CD4-positive, alpha-beta T cell (primary cell): ENCODE data around the gene EHD4. TPM values are rescaled to one million over a fixed set of nuclear protein-coding genes. Genes with fewer than 3 reads are reported as not detected.

Experiments used
- ATAC-seq: fragments of 200-7000 bp; cut with Tn5 transposase; one replicate; pipeline ENCODE4 v1.10.0; 2022; ENCODE audit warnings: mild to moderate bottlenecking; ENCODE audit not compliant: poor library complexity
- CTCF ChIA-PET: fragments of 350-600 bp; sonication (Branson Sonifier 250); formaldehyde crosslinking; loops from one replicate; lab custom pipeline; 2021; ENCODE audit warnings: antibody characterized with exemption, inconsistent platforms; lab: Charles Lee
- POLR2A ChIA-PET: fragments of 350-600 bp; sonication (Branson Sonifier 250); formaldehyde crosslinking; loops from one replicate; lab custom pipeline; 2021; ENCODE audit warnings: antibody characterized with exemption, inconsistent platforms; lab: Charles Lee
- DNase-seq, 14 experiments: peaks; one replicate each; pipeline ENCODE4 v3.0.0-alpha.2; 2013 to 2020; ENCODE audit warnings: mixed read lengths in 2 of 14
- H3K27ac ChIP-seq, 2 donors: one replicate each; pipeline versions ENCODE4 v1.5.1 to v1.7.0; 2013; ENCODE audit warnings: low read length in 2 of 2, low read depth in 1 of 2, mild to moderate bottlenecking in 1 of 2
- H3K27me3 ChIP-seq, 2 experiments: 1 replicate in 1 of 2; 2 replicates in 1 of 2; pipeline versions ENCODE4 v1.6.1 to v1.7.0; 2013; ENCODE audit warnings: low read length in 2 of 2, control low read depth in 1 of 2, mild to moderate bottlenecking in 1 of 2, moderate library complexity in 1 of 2; ENCODE audit not compliant: insufficient read depth in 2 of 2, control insufficient read depth in 1 of 2
- H3K36me3 ChIP-seq: one replicate; pipeline ENCODE4 v1.6.1; 2013; ENCODE audit warnings: low read length, control low read depth; ENCODE audit not compliant: insufficient read depth
- H3K4me1 ChIP-seq: one replicate; pipeline ENCODE4 v1.6.1; 2013; ENCODE audit warnings: low read length, control low read depth; ENCODE audit not compliant: insufficient read depth
- H3K4me3 ChIP-seq: one replicate; pipeline ENCODE4 v1.5.1; 2013; ENCODE audit warnings: mild to moderate bottlenecking, low read length, moderate library complexity
- H3K9me3 ChIP-seq, 2 experiments: 1 replicate in 1 of 2; 2 replicates in 1 of 2; pipeline versions ENCODE4 v1.6.1 to v1.7.0; 2013; ENCODE audit warnings: low read length in 2 of 2, mild to moderate bottlenecking in 2 of 2, control low read depth in 1 of 2, moderate library complexity in 1 of 2; ENCODE audit not compliant: control insufficient read depth in 1 of 2, insufficient read depth in 1 of 2
- H3K27ac Mint-ChIP-seq: one replicate; pipeline ENCODE4 v1.8.0; 2020; ENCODE audit warnings: mixed read lengths
- H3K27me3 Mint-ChIP-seq: one replicate; pipeline ENCODE4 v1.8.0; 2021; ENCODE audit warnings: mixed read lengths
- H3K36me3 Mint-ChIP-seq: one replicate; pipeline ENCODE4 v1.8.0; 2021; ENCODE audit warnings: low read depth, mixed read lengths
- H3K4me1 Mint-ChIP-seq: one replicate; pipeline ENCODE4 v1.8.0; 2021; ENCODE audit warnings: low read depth, mixed read lengths
- H3K4me3 Mint-ChIP-seq: one replicate; pipeline ENCODE4 v1.8.0; 2020; ENCODE audit warnings: mild to moderate bottlenecking, mixed read lengths
- H3K9me3 Mint-ChIP-seq: one replicate; pipeline ENCODE4 v1.8.0; 2020; ENCODE audit warnings: mixed read lengths
- intact Hi-C, 2 experiments: fragments of 100-400 bp; cut with DNase I in 1 of 2; cut with micrococcal nuclease in 1 of 2; formaldehyde crosslinking; loops; one replicate each; pipeline versions ENCODE4 v1.15.1 to v1.9.0; 2023 to 2025; cut with DNase I, micrococcal nuclease
- total RNA-seq, 174 experiments: library from RNA in 2 of 174; stranded (reverse) in 2 of 174; gene quantifications; one replicate each; pipeline ENCODE4 v1.2.3 and lab custom pipeline; 2021 to 2026
- TF ChIP-seq, protein P1 (sequence below): fragments of 200-600 bp; IDR thresholded peaks from one replicate; pipeline ENCODE4 v1.8.0; 2022; ENCODE audit warnings: antibody characterized with exemption, mild to moderate bottlenecking

The EHD4 gene
- total RNA-seq, 2 experiments from 2014 or later: 39.8 to 40.5 TPM

DNA sequence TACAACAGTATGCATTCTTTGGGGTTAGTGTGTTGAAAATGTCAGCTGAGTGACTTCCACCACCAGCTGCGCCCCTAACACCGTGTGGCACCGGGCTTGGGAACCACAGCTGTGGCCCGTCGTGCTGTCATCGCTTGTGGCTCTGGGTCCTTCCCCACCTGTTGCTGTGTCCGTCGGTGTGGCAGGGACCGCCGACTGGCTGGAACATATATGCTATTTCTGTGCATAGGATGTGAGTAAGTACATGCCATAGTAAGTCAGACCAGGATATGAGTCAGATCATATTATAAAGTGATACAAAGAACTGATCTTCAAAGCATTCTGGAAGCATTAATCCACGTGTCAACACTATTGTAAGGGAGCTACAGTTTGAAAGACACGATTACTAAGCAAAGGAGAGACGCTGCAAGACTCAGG, 31.9 kb downstream of the EHD4 start:
- peak overlapping the region; percentile 26 for H3K4me3 Mint-ChIP-seq
- ATAC-seq: no peak
- POLR2A ChIA-PET: interaction anchor here (8.9 kb wide), 1 partner anchor 30 kb away, joined by 209 read pairs; the partner anchor contains the start of gene EHD4

DNA sequence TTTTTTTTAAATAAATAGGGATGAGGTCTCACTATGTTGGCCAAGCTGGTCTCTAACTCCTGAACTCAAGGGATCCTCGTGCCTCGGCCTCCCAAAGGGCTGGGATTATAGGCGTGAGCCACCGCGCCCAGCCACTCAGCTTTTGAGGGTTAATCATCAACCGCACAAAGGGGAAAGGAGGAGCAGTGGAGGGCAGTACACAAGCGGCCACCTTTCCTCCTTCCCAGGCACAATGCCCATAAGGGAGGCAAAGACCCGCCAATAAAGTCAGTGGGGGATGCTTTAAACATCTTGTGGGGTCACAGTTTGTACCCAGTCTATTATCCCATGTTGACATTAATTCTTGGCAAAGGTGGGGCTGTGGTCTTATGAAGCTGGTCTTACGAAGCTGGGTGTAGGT, 32.4 kb downstream of the EHD4 start:
- Mint-ChIP-seq H3K4me3 (peak overlapping the region; percentile 26), H3K4me1 (peaks cover 50% of the 10 kb centered on the region), H3K9me3 (no peaks in the 10 kb centered on the region), H3K27me3 (no peaks in the 10 kb centered on the region), H3K27ac (peak overlapping the region; percentile 72), H3K36me3 (peaks cover 20% of the 10 kb centered on the region)
- no peak overlapping the region for H3K4me3 ChIP-seq
- TF ChIP-seq, protein P1, sequence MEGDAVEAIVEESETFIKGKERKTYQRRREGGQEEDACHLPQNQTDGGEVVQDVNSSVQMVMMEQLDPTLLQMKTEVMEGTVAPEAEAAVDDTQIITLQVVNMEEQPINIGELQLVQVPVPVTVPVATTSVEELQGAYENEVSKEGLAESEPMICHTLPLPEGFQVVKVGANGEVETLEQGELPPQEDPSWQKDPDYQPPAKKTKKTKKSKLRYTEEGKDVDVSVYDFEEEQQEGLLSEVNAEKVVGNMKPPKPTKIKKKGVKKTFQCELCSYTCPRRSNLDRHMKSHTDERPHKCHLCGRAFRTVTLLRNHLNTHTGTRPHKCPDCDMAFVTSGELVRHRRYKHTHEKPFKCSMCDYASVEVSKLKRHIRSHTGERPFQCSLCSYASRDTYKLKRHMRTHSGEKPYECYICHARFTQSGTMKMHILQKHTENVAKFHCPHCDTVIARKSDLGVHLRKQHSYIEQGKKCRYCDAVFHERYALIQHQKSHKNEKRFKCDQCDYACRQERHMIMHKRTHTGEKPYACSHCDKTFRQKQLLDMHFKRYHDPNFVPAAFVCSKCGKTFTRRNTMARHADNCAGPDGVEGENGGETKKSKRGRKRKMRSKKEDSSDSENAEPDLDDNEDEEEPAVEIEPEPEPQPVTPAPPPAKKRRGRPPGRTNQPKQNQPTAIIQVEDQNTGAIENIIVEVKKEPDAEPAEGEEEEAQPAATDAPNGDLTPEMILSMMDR: no peak
- H3K36me3 ChIP-seq: peaks cover 26% of the 10 kb centered on the region
- intact Hi-C loops: loop anchor here (2.0 to 5.0 kb wide), 3 partner anchors 31 to 332 kb away; partner anchors contain the start of genes GANC (in 1 of the 2) and TMEM87A (in 1 of the 2)
- CTCF ChIA-PET: interaction anchor here (1.8 kb wide), 1 partner anchor 167 kb away, joined by 5 read pairs; no protein-coding TSS in a partner anchor
- H3K27ac ChIP-seq: no peak overlapping the region
- H3K27me3 ChIP-seq: no peaks in the 10 kb centered on the region
- no peak for ATAC-seq
- H3K4me1 ChIP-seq: peaks cover 50% of the 10 kb centered on the region
- DNase-seq: no peak
- H3K9me3 ChIP-seq: peaks cover 0 to 3% of the 10 kb centered on the region in 2 experiments
- POLR2A ChIA-PET: interaction anchor here (8.9 kb wide), 1 partner anchor 30 kb away, joined by 209 read pairs; the partner anchor contains the start of gene EHD4

More for the DNA sequence above, 31.9 kb downstream of the EHD4 start:
- peaks cover 46% of the 10 kb centered on the region for H3K4me1 Mint-ChIP-seq
- intact Hi-C loops: no loop called here
- H3K36me3 ChIP-seq: peaks cover 26% of the 10 kb centered on the region
- TF ChIP-seq, protein P1: no peak
- no peak overlapping the region for H3K4me3 ChIP-seq
- CTCF ChIA-PET: interaction anchor here (1.5 to 1.8 kb wide), 2 partner anchors 36 to 167 kb away, joined by 5 to 6 read pairs; no protein-coding TSS in a partner anchor
- peaks cover 20% of the 10 kb centered on the region for H3K36me3 Mint-ChIP-seq
- H3K4me1 ChIP-seq: peaks cover 45% of the 10 kb centered on the region
- peak in 7 of 14 experiments; percentile 15 to 61 (median 45) for DNase-seq
- H3K9me3 Mint-ChIP-seq: no peaks in the 10 kb centered on the region
- H3K27me3 Mint-ChIP-seq: no peaks in the 10 kb centered on the region
- H3K27me3 ChIP-seq: no peaks in the 10 kb centered on the region
- peak overlapping the region in 1 of 2 donors; percentile 27 for H3K27ac ChIP-seq
- H3K27ac Mint-ChIP-seq: peak overlapping the region; percentile 72
- peaks cover 0 to 3% of the 10 kb centered on the region in 2 experiments for H3K9me3 ChIP-seq

DNA sequence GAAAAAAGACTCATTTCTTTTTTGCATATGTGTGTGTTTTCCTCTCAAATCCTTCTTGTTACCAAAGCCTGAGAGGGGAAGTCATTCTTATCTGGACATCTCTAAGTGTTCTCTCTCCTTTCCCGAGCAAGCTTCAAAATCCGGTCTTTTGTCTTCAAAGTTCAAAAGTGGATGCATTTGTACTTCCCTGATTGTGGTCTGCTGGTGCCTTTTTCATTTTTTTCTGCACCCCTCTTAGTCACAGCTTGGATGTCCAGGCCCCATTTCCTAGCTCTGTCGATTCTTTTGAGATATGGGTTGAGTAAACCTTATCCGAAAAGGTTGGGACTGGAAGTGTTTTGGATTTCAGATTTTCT, 34.8 kb downstream of the EHD4 start:
- CTCF ChIA-PET: interaction anchor here (0.6 to 3.9 kb wide), 18 partner anchors 11 to 379 kb away, joined by 3 to 42 read pairs (median 5); partner anchors contain the start of genes EHD4 and MAPKBP1
- Mint-ChIP-seq H3K27me3 (no peaks in the 10 kb centered on the region), H3K9me3 (no peaks in the 10 kb centered on the region), H3K27ac (peak overlapping the region; percentile 89), H3K4me3 (peak overlapping the region; percentile 83), H3K36me3 (peaks cover 17% of the 10 kb centered on the region), H3K4me1 (peaks cover 63% of the 10 kb centered on the region)
- peaks cover 0 to 3% of the 10 kb centered on the region in 2 experiments for H3K9me3 ChIP-seq
- H3K4me3 ChIP-seq: no peak overlapping the region
- H3K27ac ChIP-seq: peak overlapping the region; percentile 97
- no peaks in the 10 kb centered on the region for H3K27me3 ChIP-seq
- H3K4me1 ChIP-seq: peaks cover 68% of the 10 kb centered on the region
- peak; percentile 1 for ATAC-seq
- intact Hi-C loops: loop anchor here (1.0 to 5.0 kb wide), 6 partner anchors 34 to 335 kb away; partner anchors contain the start of genes GANC (in 1 of the 2), JMJD7 (in 1 of the 2), MAPKBP1 (in 1 of the 2) and SPTBN5 (in 1 of the 2)
- TF ChIP-seq, protein P1: peak; percentile 4
- POLR2A ChIA-PET: interaction anchor here (1.0 to 8.9 kb wide), 15 partner anchors 11 to 605 kb away, joined by 4 to 209 read pairs (median 7); partner anchors contain the start of genes EHD4, GANC, MAPKBP1 and MGA
- no peak for DNase-seq
- H3K36me3 ChIP-seq: peaks cover 14% of the 10 kb centered on the region
